Astrocyte (in vitro differentiated cells and primary cell): ENCODE measurements around the gene ZFR2.

ENCODE experiments used
- CTCF ChIP-seq: IDR thresholded peaks from 2 replicates; pipeline ENCODE4 v1.5.1; 2011; ENCODE audit warnings: low read depth, mild to moderate bottlenecking, inconsistent platforms, low read length, moderate library complexity; ENCODE audit not compliant: insufficient read depth
- EZH2 ChIP-seq: IDR thresholded peaks from 2 replicates; pipeline ENCODE4 v1.6.1; 2012; ENCODE audit warnings: mild to moderate bottlenecking, low read length, inconsistent platforms; ENCODE audit not compliant: insufficient read depth

- TF ChIP-seq CTCF (no peak), EZH2 (no peak)
Measured at GRCh38 chr19:3760871-3761361, 107.9 kb downstream of the ZFR2 start.
